ENCODE data around the gene FHOD3.

- TF ChIP-seq CTCF (IDR thresholded peaks at IDR 0.05) (no peak), ZFP36 (IDR thresholded peaks at IDR 0.05; ENCODE audit: borderline replicate concordance, partially characterized antibody) (no peak), HEYL (CRISPR knock-in tag; IDR thresholded peaks at IDR 0.05) (no peak), JUN (IDR thresholded peaks at IDR 0.05) (no peak)
Observed at GRCh38 chr18:36658611-36659010, 361.1 kb downstream of the FHOD3 start.
